ENCODE results near the gene PCBD1.

PCBD1 gene

GRCh38 chr10:70843333-70843732 is 45.0 kb downstream of the PCBD1 start:
- H3K36me3 ChIP-seq: peaks cover 0 to 26% (median 14%) of the 10 kb centered on the region in 3 donors
- no peaks in the 10 kb centered on the region for H3K4me1 ChIP-seq
- no peaks in the 10 kb centered on the region for H3K9me3 ChIP-seq
- no peak overlapping the region for H3K27ac ChIP-seq
- TF ChIP-seq, protein P1, sequence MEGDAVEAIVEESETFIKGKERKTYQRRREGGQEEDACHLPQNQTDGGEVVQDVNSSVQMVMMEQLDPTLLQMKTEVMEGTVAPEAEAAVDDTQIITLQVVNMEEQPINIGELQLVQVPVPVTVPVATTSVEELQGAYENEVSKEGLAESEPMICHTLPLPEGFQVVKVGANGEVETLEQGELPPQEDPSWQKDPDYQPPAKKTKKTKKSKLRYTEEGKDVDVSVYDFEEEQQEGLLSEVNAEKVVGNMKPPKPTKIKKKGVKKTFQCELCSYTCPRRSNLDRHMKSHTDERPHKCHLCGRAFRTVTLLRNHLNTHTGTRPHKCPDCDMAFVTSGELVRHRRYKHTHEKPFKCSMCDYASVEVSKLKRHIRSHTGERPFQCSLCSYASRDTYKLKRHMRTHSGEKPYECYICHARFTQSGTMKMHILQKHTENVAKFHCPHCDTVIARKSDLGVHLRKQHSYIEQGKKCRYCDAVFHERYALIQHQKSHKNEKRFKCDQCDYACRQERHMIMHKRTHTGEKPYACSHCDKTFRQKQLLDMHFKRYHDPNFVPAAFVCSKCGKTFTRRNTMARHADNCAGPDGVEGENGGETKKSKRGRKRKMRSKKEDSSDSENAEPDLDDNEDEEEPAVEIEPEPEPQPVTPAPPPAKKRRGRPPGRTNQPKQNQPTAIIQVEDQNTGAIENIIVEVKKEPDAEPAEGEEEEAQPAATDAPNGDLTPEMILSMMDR (IDR thresholded peaks at IDR 0.05): no peak
- H3K27me3 ChIP-seq: no peaks in the 10 kb centered on the region
- DNase-seq: no peak
- H3K4me3 ChIP-seq: no peak overlapping the region
- intact Hi-C loops (cut with DNase I; ENCODE audit: low total_unique reads): no loop called here

- Histone ChIP-seq H3K9me3 (no peaks in the 10 kb centered on the region), H3K4me1 (peaks cover 0 to 9% (median 3%) of the 10 kb centered on the region in 4 donors), H3K27ac (no peak overlapping the region), H3K36me3 (peaks cover 0 to 16% (median 16%) of the 10 kb centered on the region in 3 donors), H3K27me3 (no peaks in the 10 kb centered on the region), H3K4me3 (no peak overlapping the region)
- no peak for DNase-seq
- TF ChIP-seq, protein P1 (IDR thresholded peaks at IDR 0.05): no peak
- intact Hi-C loops (cut with DNase I; ENCODE audit: low total_unique reads): no loop called here
These were observed 47.5 kb downstream of the PCBD1 start for GRCh38 chr10:70840836-70841235.

DNA sequence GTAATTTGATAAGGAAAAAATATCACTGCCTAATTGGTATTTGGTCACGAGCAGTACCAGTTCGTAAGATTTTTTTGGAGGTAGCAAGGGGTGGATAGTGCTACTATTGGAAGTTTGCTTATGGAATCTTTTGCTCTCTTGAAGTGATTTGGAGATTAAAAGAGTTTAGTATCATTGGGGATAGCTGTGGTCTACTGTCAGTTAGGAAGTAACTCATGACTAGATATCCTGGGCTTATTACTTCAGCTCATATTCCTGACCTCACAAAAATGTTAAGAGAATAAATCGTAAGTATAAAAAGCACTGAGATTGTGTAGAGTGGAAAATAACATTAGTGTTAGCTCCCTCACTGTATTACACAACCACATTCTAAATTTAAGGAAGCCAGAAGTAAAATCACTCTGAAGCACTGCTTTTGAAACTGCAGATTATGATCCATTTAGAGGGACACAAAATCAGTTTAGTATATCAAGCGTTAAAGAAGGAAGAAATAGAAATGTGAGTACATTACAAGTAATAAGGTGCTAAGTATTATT is 50.0 kb downstream of the PCBD1 start:
- Histone ChIP-seq H3K4me1 (peaks cover 0 to 32% (median 8%) of the 10 kb centered on the region in 4 donors), H3K36me3 (peaks cover 0 to 4% (median 4%) of the 10 kb centered on the region in 3 donors), H3K27me3 (no peaks in the 10 kb centered on the region), H3K4me3 (no peak overlapping the region), H3K9me3 (no peaks in the 10 kb centered on the region), H3K27ac (no peak overlapping the region)
- intact Hi-C loops (cut with DNase I; ENCODE audit: low total_unique reads): no loop called here
- DNase-seq: no peak
- TF ChIP-seq, protein P1 (IDR thresholded peaks at IDR 0.05): no peak

GRCh38 chr10:70837660-70838059 is 50.7 kb downstream of the PCBD1 start:
- no peak for DNase-seq
- no peak overlapping the region for H3K27ac ChIP-seq
- intact Hi-C loops (cut with DNase I; ENCODE audit: low total_unique reads): no loop called here
- peaks cover 0 to 37% (median 8%) of the 10 kb centered on the region in 4 donors for H3K4me1 ChIP-seq
- no peaks in the 10 kb centered on the region for H3K9me3 ChIP-seq
- no peaks in the 10 kb centered on the region for H3K27me3 ChIP-seq
- H3K4me3 ChIP-seq: no peak overlapping the region
- TF ChIP-seq, protein P1 (IDR thresholded peaks at IDR 0.05): no peak
- H3K36me3 ChIP-seq: peaks cover 0 to 4% (median under 1%) of the 10 kb centered on the region in 3 donors

GRCh38 chr10:70836319-70836718 is 52.0 kb downstream of the PCBD1 start:
- intact Hi-C loops (cut with DNase I; ENCODE audit: low total_unique reads): no loop called here
- Histone ChIP-seq H3K36me3 (peaks cover 0 to 4% (median 0%) of the 10 kb centered on the region in 3 donors), H3K9me3 (no peaks in the 10 kb centered on the region), H3K27me3 (no peaks in the 10 kb centered on the region), H3K27ac (no peak overlapping the region), H3K4me1 (peaks cover 0 to 45% (median 8%) of the 10 kb centered on the region in 4 donors), H3K4me3 (no peak overlapping the region)
- TF ChIP-seq, protein P1 (IDR thresholded peaks at IDR 0.05): no peak
- no peak for DNase-seq
